IMR-90 (cell line): ENCODE data around the gene PEX11G. TPM values are rescaled to one million over a fixed set of nuclear protein-coding genes. Genes with fewer than 3 reads are reported as not detected.
A peak's percentile ranks its signal among the peaks of the same experiment; 100 is the strongest.

Experiments
- ATAC-seq: fragments of 200-7000 bp; cut with Tn5 transposase; 2 replicates; pipeline ENCODE4 v1.9.1; 2020; ENCODE audit warnings: low read depth, mild to moderate bottlenecking, moderate library complexity
- Bru-seq: library from RNA; stranded (reverse); fragments of 400-500 nt; gene quantifications from one replicate; lab custom pipeline; 2021; lab: Mats Ljungman, UMichigan
- BruChase-seq, 2 experiments: library from RNA; stranded (reverse); fragments of 400-500 nt; gene quantifications; one replicate each; lab custom pipeline; 2021; lab: Mats Ljungman, UMichigan
- BruUV-seq: library from RNA; stranded (reverse); fragments of 400-500 nt; replicated peaks from 2 replicates; lab custom pipeline; 2021; lab: Mats Ljungman, UMichigan
- CTCF ChIA-PET: fragments of 300-600 bp; formaldehyde crosslinking; extraction: SDS; loops from one replicate; lab custom pipeline; 2021; ENCODE audit warnings: antibody characterized with exemption; lab: Yijun Ruan, JAX
- POLR2A ChIA-PET: fragments of 300-600 bp; sonication (Branson Sonifier 250); formaldehyde crosslinking; loops from one replicate; lab custom pipeline; 2022; ENCODE audit warnings: antibody characterized with exemption; ENCODE audit not compliant: unreplicated experiment; lab: Charles Lee
- DNase-seq: peaks from one replicate; pipeline ENCODE4 v3.0.0; 2013
- H2AFZ ChIP-seq: replicated peaks from 2 replicates; pipeline ENCODE3; 2013; ENCODE audit warnings: low read length, mild to moderate bottlenecking; ENCODE audit not compliant: poor library complexity
- H2AK5ac ChIP-seq: 2 replicates; pipeline ENCODE4 v1.6.1; 2013; ENCODE audit warnings: low read depth, low read length, inconsistent platforms
- H2AK9ac ChIP-seq: replicated peaks from 2 replicates; pipeline ENCODE3; 2013; ENCODE audit warnings: mild to moderate bottlenecking, low read depth, low read length, moderate library complexity; ENCODE audit not compliant: poor library complexity
- H2BK120ac ChIP-seq: 2 replicates; pipeline ENCODE4 v1.6.1; 2013; ENCODE audit warnings: low read depth, low read length, inconsistent platforms
- H2BK15ac ChIP-seq: 3 replicates; pipeline ENCODE4 v1.6.1; 2013; ENCODE audit warnings: low read depth, low read length, inconsistent platforms
- H2BK20ac ChIP-seq: 2 replicates; pipeline ENCODE4 v1.6.1; 2013; ENCODE audit warnings: low read depth, mild to moderate bottlenecking, inconsistent platforms, low read length, moderate library complexity
- H2BK5ac ChIP-seq: 2 replicates; pipeline ENCODE4 v1.6.1; 2013; ENCODE audit warnings: mild to moderate bottlenecking, low read depth, low read length, inconsistent platforms; ENCODE audit not compliant: poor library complexity, severe bottlenecking
- H3K14ac ChIP-seq: replicated peaks from 2 replicates; pipeline ENCODE4 v1.6.1; 2013; ENCODE audit warnings: low read depth, low read length, inconsistent platforms
- H3K18ac ChIP-seq: 2 replicates; pipeline ENCODE4 v1.6.1; 2013; ENCODE audit warnings: low read depth, low read length, control low read depth
- H3K23ac ChIP-seq: 2 replicates; pipeline ENCODE4 v1.6.1; 2013; ENCODE audit warnings: low read depth, low read length, inconsistent platforms
- H3K27ac ChIP-seq: 2 replicates; pipeline ENCODE4 v1.5.1; 2013; ENCODE audit warnings: mild to moderate bottlenecking, control low read depth, low read length; ENCODE audit not compliant: insufficient read depth
- H3K27me3 ChIP-seq: 2 replicates; pipeline ENCODE4 v1.6.1; 2013; ENCODE audit warnings: low read length; ENCODE audit not compliant: control insufficient read depth, insufficient read depth
- H3K36me3 ChIP-seq: 2 replicates; pipeline ENCODE4 v1.6.1; 2013; ENCODE audit warnings: low read length, mixed read lengths; ENCODE audit not compliant: control insufficient read depth, insufficient read depth
- H3K4ac ChIP-seq: 2 replicates; pipeline ENCODE4 v1.6.1; 2013; ENCODE audit warnings: low read depth, low read length, inconsistent platforms
- H3K4me1 ChIP-seq: 2 replicates; pipeline ENCODE4 v1.6.1; 2013; ENCODE audit warnings: low read length, mixed read lengths; ENCODE audit not compliant: control insufficient read depth, insufficient read depth
- H3K4me2 ChIP-seq: 2 replicates; pipeline ENCODE4 v1.6.1; 2013; ENCODE audit warnings: low read depth, mild to moderate bottlenecking, control low read depth, low read length, moderate library complexity
- H3K4me3 ChIP-seq: 2 replicates; pipeline ENCODE4 v1.5.1; 2013; ENCODE audit warnings: low read depth, mild to moderate bottlenecking, control low read depth, low read length, moderate library complexity; ENCODE audit not compliant: insufficient read depth
- H3K56ac ChIP-seq: 2 replicates; pipeline ENCODE4 v1.6.1; 2013; ENCODE audit warnings: low read length, inconsistent platforms; ENCODE audit not compliant: insufficient read depth; ENCODE audit errors: extremely low read depth
- H3K79me1 ChIP-seq, 2 experiments: 2 replicates each; pipeline ENCODE4 v1.6.1; 2013; ENCODE audit warnings: low read length in 2 of 2, inconsistent platforms in 1 of 2, low read depth in 1 of 2
- H3K9ac ChIP-seq: 2 replicates; pipeline ENCODE4 v1.6.1; 2013; ENCODE audit warnings: low read depth, low read length, control low read depth
- H3K9me1 ChIP-seq: 2 replicates; pipeline ENCODE4 v1.6.1; 2013; ENCODE audit warnings: low read length, inconsistent platforms; ENCODE audit not compliant: insufficient read depth
- H3K9me3 ChIP-seq: 2 replicates; pipeline ENCODE4 v1.6.1; 2013; ENCODE audit warnings: low read length; ENCODE audit not compliant: control insufficient read depth, insufficient read depth
- H4K20me1 ChIP-seq: 2 replicates; pipeline ENCODE4 v1.6.1; 2013; ENCODE audit warnings: low read length, inconsistent platforms; ENCODE audit not compliant: insufficient read depth
- H4K5ac ChIP-seq: 2 replicates; pipeline ENCODE4 v1.6.1; 2013; ENCODE audit warnings: mild to moderate bottlenecking, low read depth, low read length, control low read depth
- H4K8ac ChIP-seq, 2 experiments: 2 replicates each; pipeline ENCODE4 v1.6.1; 2013; ENCODE audit warnings: low read depth in 2 of 2, low read length in 2 of 2, control low read depth in 1 of 2, inconsistent platforms in 1 of 2
- H4K91ac ChIP-seq: 2 replicates; pipeline ENCODE4 v1.6.1; 2013; ENCODE audit warnings: low read depth, low read length, inconsistent platforms; ENCODE audit not compliant: insufficient read depth
- FOS ChIP-seq: fragments of 150-350 bp; IDR thresholded peaks from 2 replicates; pipeline ENCODE4 v1.6.1; 2016; ENCODE audit warnings: low read depth, low read length
- MAZ ChIP-seq: IDR thresholded peaks from 2 replicates; pipeline ENCODE4 v1.6.1; 2012; ENCODE audit warnings: low read depth, mild to moderate bottlenecking, low read length, improper control_type of control experiment, moderate library complexity, borderline replicate concordance
- POLR2A ChIP-seq: IDR thresholded peaks from 2 replicates; pipeline ENCODE4 v1.6.1; 2012; ENCODE audit warnings: mild to moderate bottlenecking, low read depth, low read length
- WGBS, 2 experiments: methylation state at CpG; one replicate each; pipeline versions ENCODE4 v1.1.5 to v1.1.7; 2013; ENCODE audit warnings: missing lambda C conversion rate in 2 of 2; ENCODE audit not compliant: insufficient read length in 1 of 2; ENCODE audit errors: extremely low coverage in 2 of 2; 5-methylcytosine and 5-hydroxymethylcytosine counted together
- dilution Hi-C: fragments of 300-500 bp; cut with HindIII; formaldehyde crosslinking; loops from one replicate; pipeline ENCODE4 v1.14.3; 2018; ENCODE audit warnings: low sequenced_read_pairs; ENCODE audit not compliant: unreplicated experiment
- in situ Hi-C: fragments of 300-500 bp; cut with MboI; formaldehyde crosslinking; loops from 3 replicates; pipeline ENCODE4 v1.14.3; 2019; ENCODE audit warnings: low sequenced_read_pairs, inconsistent platforms, mixed read lengths
- intact Hi-C: fragments of 100-400 bp; cut with micrococcal nuclease; formaldehyde crosslinking; loops from 2 replicates; pipeline ENCODE4 v1.10.0; 2022
- long read RNA-seq: library from polyadenylated mRNA; unstranded; transcript quantifications from one replicate; pipeline ENCODE4 v2.0.0, GENCODE V29; 2021; ENCODE audit not compliant: unreplicated experiment
- polyA plus RNA-seq, 3 experiments: library from polyadenylated mRNA; depleted of rRNA; stranded (reverse); fragments of >200 nt; gene quantifications; 2 replicates each; pipeline ENCODE4 v1.2.3, GENCODE V29; 2012; ENCODE audit warnings: low replicate concordance in 1 of 3
- total RNA-seq: library from RNA; depleted of rRNA; stranded (reverse); fragments of >200 nt; gene quantifications from 2 replicates; pipeline ENCODE4 v1.2.3, GENCODE V29; 2012; rRNA removed

Gene PEX11G
- total RNA-seq: 0.72 and 1.1 TPM in 2 replicates
- 1.7 and 1.9 TPM in 2 replicates for polyA plus RNA-seq (2012; rRNA removed)
- polyA plus RNA-seq (2012; cell fraction: cytosol; rRNA removed): 2.8 and 3.6 TPM in 2 replicates
- polyA plus RNA-seq (2012; cell fraction: nucleus; rRNA removed; ENCODE audit: low replicate concordance): 0.76 and 2.7 TPM in 2 replicates
- percentile 26 among the genes with signal in this experiment for Bru-seq, nascent RNA
- percentile 29 among the genes with signal in this experiment for BruChase-seq, experiment 1, labeled RNA remaining after a 6-hour chase
- percentile 25 among the genes with signal in this experiment for BruChase-seq, experiment 2, labeled RNA remaining after a 2-hour chase
- long read RNA-seq, partial matches to known transcripts: 1 of 3 reads
- long read RNA-seq, other reads (novel, unspliced or antisense): 0 of 3 reads

GRCh38 chr19:7488736-7489353, at the start of gene PEX11G:
PEX11G (minus strand) TSS chr19:7489035; CDS start chr19:7489010, 25 bp downstream.
- Histone ChIP-seq H3K27me3 (no peaks in the 10 kb centered on the region), H3K4ac (peak within 1 kb of the TSS; percentile 84), H2AFZ (peak within 1 kb of the TSS; percentile 93), H2BK20ac (0 out of 2 replicates have a peak within 1 kb of the TSS, but pooled peaks have one; percentile 2), H3K27ac (peak within 1 kb of the TSS; percentile 76), H3K18ac (peak within 1 kb of the TSS; percentile 51), H3K4me2 (peak within 1 kb of the TSS; percentile 93), H3K9me3 (no peaks in the 10 kb centered on the region), H2AK5ac (peak within 1 kb of the TSS; percentile 85), H3K23ac (no peak within 1 kb of the TSS; the same call in 1 of the 2 replicates), H3K9me1 (peaks cover 4% of the 10 kb centered on the region; the same call in 1 of the 2 replicates), H3K4me1 (no peaks in the 10 kb centered on the region), H4K5ac (peak within 1 kb of the TSS; percentile 99), H3K4me3 (peak within 1 kb of the TSS; percentile 70), H2AK9ac (peak within 1 kb of the TSS; percentile 13), H3K79me1 (no peaks in the 10 kb centered on the region), H3K56ac (peak within 1 kb of the TSS; percentile 41; the same call in 1 of the 2 replicates), H3K14ac (peak within 1 kb of the TSS; percentile 59), H3K36me3 (no peaks in the 10 kb centered on the region), H2BK15ac (peak within 1 kb of the TSS; percentile 7; the same call in 1 of the 3 replicates), H4K20me1 (no peaks in the 10 kb centered on the region), H3K9ac (peak within 1 kb of the TSS; percentile 86), H2BK120ac (peak within 1 kb of the TSS; percentile 76; the same call in 1 of the 2 replicates), H2BK5ac (peak within 1 kb of the TSS; percentile 31), H4K91ac (peak within 1 kb of the TSS; percentile 85), H4K8ac (peak within 1 kb of the TSS; percentile 99 to 100)
- in situ Hi-C loops: no loop called here
- intact Hi-C loops: no loop called here
- ChIA-PET CTCF (interaction anchor here (0.7 kb wide), 1 partner anchor 200 kb away, joined by 3 read pairs; no protein-coding TSS in a partner anchor), POLR2A (no interaction called here)
- DNase-seq: peak; percentile 81
- peak; percentile 99 for ATAC-seq
- BruUV-seq: no TSS peak
- WGBS, 2 experiments: 5% methylated on average over 13 of the region's 49 CpGs; no CpG with 5 or more reads in 1 of the 2 experiments
- TF ChIP-seq FOS: no peak
- peak; percentile 81; the same call in 1 of the 2 replicates for TF ChIP-seq MAZ
- TF ChIP-seq POLR2A: peak; percentile 69
- dilution Hi-C loops: no loop called here
